Mucosa of descending colon (tissue), 3 donors: Measurements from ENCODE around the gene SNX17. TPM values are rescaled to one million over a fixed set of nuclear protein-coding genes. Genes with fewer than 3 reads are reported as not detected.

Experiments
- ATAC-seq: fragments of 200-7000 bp; cut with Tn5 transposase; one replicate; pipeline ENCODE4 v1.9.1; 2020; ENCODE audit warnings: mild to moderate bottlenecking, moderate library complexity
- DNase-seq, 3 donors: peaks; one replicate each; pipeline ENCODE4 v3.0.0-alpha.2; 2020
- H3K36me3 ChIP-seq: fragments of 200-600 bp; one replicate; pipeline ENCODE4 v1.8.0; 2021; ENCODE audit warnings: low read depth, mild to moderate bottlenecking
- H3K4me1 ChIP-seq: fragments of 200-600 bp; one replicate; pipeline ENCODE4 v1.8.0; 2021; ENCODE audit warnings: low read depth, mild to moderate bottlenecking
- H3K4me3 ChIP-seq: fragments of 200-600 bp; one replicate; pipeline ENCODE4 v1.8.0; 2021; ENCODE audit warnings: mild to moderate bottlenecking
- H3K9me3 ChIP-seq: fragments of 200-600 bp; one replicate; pipeline ENCODE4 v1.8.0; 2021; ENCODE audit warnings: mild to moderate bottlenecking
- intact Hi-C, 2 donors: fragments of 100-400 bp; cut with DNase I in 1 of 2; cut with micrococcal nuclease in 1 of 2; formaldehyde crosslinking; loops; one replicate each; pipeline versions ENCODE4 v1.11.0 to v1.11.1; 2022; cut with DNase I, micrococcal nuclease
- total RNA-seq, 3 donors: library from RNA; stranded (reverse); fragmentation: NEBNext Ultra II Directional in 2 of 3; extraction: Animal tissue kit (Norgen Biotek cat#: 25700) in 2 of 3; gene quantifications; one replicate each; pipeline versions ENCODE4 v1.2.1 to v1.2.4, GENCODE V29; 2021 to 2023
- TF ChIP-seq, protein P1 (sequence below): fragments of 200-600 bp; IDR thresholded peaks from one replicate; pipeline ENCODE4 v1.8.0; 2022; ENCODE audit warnings: antibody characterized with exemption, mild to moderate bottlenecking
- donor health status: DM: no; HTN: no; CAD: no; lungs with moderate emphysema.
- donor health status: DM: no; HTN: no; CAD: no.
- donor health status: DM: no; HTN: yes; CAD: no.

Gene SNX17
- total RNA-seq, 3 donors from 2014 or later: 85.5 to 94.4 (median 91.0) TPM

DNA sequence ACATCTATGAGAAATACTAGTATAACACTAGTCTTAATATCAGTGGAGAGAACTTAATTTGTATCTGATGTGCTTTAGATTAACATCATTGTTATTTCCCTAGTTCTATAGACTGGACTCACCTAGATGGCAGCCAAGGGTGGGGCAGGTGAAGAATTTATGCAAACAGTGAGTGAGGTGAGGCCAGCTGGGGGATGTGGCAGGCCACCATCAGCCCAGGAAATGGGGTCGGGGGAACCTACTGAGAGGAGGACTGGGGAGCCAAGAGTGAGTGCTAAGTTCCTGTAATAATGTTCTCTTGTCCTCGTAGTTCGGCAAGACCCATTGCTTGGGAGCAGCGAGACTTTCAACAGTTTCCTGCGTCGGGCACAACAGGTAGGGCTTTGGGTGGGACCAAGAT lies 2.5 kb downstream of the SNX17 start:
- H3K4me1 ChIP-seq: peaks cover 24% of the 10 kb centered on the region
- TF ChIP-seq, protein P1, sequence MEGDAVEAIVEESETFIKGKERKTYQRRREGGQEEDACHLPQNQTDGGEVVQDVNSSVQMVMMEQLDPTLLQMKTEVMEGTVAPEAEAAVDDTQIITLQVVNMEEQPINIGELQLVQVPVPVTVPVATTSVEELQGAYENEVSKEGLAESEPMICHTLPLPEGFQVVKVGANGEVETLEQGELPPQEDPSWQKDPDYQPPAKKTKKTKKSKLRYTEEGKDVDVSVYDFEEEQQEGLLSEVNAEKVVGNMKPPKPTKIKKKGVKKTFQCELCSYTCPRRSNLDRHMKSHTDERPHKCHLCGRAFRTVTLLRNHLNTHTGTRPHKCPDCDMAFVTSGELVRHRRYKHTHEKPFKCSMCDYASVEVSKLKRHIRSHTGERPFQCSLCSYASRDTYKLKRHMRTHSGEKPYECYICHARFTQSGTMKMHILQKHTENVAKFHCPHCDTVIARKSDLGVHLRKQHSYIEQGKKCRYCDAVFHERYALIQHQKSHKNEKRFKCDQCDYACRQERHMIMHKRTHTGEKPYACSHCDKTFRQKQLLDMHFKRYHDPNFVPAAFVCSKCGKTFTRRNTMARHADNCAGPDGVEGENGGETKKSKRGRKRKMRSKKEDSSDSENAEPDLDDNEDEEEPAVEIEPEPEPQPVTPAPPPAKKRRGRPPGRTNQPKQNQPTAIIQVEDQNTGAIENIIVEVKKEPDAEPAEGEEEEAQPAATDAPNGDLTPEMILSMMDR: no peak
- H3K9me3 ChIP-seq: no peaks in the 10 kb centered on the region
- DNase-seq (no peak), ATAC-seq (no peak)
- H3K4me3 ChIP-seq: no peak overlapping the region
- peaks cover 13% of the 10 kb centered on the region for H3K36me3 ChIP-seq
- intact Hi-C loops: no loop called here

DNA sequence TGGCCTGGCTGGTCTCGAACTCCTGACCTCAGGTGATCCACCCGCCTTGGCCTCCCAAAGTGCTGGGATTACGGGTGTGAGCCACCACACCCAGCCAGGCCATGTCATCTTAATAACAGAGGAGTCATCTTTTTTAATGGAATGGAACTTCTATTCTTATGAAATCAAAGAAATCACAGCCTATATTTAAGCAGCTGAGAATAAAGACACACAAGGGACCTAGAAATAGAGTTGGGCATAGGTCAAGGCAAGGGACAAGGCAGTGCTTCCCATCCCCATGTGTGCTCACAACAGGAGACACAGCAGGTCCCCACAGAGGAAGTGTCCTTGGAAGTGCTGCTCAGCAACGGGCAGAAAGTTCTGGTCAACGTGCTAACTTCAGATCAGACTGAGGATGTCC lies 3.2 kb downstream of the SNX17 start:
- no peak for ATAC-seq
- Histone ChIP-seq H3K4me1 (peaks cover 27% of the 10 kb centered on the region), H3K4me3 (no peak overlapping the region), H3K36me3 (peaks cover 13% of the 10 kb centered on the region), H3K9me3 (no peaks in the 10 kb centered on the region)
- no peak for DNase-seq
- intact Hi-C loops: no loop called here
- TF ChIP-seq, protein P1: no peak

DNA sequence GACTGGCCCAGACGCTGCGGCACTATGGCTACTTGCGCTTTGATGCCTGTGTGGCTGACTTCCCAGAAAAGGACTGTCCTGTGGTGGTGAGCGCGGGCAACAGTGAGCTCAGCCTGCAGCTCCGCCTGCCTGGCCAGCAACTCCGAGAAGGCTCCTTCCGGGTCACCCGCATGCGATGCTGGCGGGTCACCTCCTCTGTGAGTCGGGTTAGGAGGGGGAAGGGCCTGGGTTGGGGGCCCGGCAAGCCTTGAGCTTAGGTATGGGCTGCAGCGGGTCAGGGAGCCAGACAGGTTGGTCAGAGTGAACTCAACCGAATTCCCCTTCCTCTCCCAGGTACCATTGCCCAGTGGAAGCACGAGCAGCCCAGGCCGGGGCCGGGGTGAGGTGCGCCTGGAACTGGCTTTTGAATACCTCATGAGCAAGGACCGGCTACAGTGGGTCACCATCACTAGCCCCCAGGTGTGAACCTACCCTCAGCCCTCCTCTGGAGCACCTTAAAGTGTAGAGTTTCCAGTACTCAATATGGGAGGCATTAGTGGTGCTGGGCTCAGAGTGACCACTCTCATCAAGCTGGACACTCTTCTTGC lies 5.2 kb downstream of the SNX17 start:
- TF ChIP-seq, protein P1: no peak
- Histone ChIP-seq H3K9me3 (no peaks in the 10 kb centered on the region), H3K4me1 (peaks cover 30% of the 10 kb centered on the region), H3K4me3 (no peak overlapping the region), H3K36me3 (peaks cover 10% of the 10 kb centered on the region)
- no peak for DNase-seq
- ATAC-seq: no peak
- intact Hi-C loops: no loop called here

DNA sequence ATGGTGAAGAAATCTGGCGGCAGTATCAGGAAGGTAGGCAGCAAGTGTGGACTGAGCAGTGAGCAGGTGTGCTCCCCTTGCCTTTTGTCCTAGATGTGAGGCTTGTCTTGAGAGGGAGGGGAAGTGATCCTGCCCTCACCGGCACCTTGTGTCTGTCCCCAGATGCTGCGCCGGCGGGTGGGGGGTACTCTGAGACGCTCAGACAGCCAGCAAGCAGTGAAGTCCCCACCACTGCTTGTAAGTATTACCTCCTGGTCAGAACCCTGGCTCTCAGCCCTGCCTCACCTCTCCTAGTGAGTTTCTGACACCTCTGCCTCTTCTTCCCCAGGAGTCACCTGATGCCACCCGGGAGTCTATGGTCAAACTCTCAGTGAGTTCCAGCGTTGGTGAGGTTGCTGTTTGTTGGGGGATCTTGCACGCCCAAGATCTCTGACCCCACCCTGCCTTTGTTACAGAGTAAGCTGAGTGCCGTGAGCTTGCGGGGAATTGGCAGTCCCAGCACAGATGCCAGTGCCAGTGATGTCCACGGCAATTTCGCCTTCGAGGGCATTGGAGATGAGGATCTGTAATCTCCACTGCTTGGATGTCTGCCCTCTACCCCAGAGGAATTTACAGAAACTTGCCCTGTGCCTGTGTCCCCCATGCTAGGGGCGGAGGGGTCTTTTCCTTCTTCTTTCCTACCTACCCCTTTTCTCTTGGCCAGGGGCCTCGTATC lies 5.9 kb downstream of the SNX17 start:
- Histone ChIP-seq H3K4me1 (peaks cover 29% of the 10 kb centered on the region), H3K4me3 (no peak overlapping the region), H3K36me3 (peaks cover 10% of the 10 kb centered on the region), H3K9me3 (no peaks in the 10 kb centered on the region)
- intact Hi-C loops: no loop called here
- no peak for ATAC-seq
- TF ChIP-seq, protein P1: no peak
- no peak for DNase-seq

DNA sequence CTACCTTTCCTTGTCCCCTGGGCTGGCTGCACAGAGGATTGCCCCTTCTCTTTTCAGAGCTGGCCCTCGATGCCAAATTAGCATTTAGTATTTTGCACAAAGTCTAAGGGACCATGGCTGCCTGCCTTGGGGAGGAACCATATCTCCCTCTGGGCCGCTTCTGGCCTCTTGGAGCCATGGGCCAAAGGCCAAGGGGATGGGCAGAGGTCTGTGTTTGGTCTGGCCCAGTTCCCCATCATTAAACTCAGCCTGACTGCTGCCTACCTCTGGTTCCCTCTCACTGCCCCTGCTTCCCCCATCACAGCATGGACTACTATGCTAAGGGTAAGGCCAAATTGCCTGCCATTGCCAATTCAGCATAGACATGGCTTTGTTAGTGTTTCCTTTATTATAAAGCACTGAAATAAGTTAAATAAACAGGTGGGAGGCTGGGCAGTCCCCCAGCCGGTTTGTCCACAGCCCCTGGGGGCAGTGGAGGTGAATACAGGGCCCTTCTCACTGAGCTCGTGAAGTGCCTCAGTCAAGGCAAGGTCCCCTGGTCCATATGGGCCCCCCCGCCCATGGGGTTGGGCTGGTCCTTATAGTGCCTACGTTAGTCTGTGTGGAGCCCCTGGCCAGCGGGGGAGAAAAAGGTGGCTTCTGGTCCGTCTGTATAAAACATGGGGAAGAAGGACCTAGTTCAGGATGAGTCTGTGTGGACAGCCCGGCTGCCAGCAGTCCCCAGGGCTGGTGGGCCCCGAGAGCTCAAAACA lies 6.6 kb downstream of the SNX17 start:
- peaks cover 22% of the 10 kb centered on the region for H3K4me1 ChIP-seq
- ATAC-seq (no peak), DNase-seq (no peak)
- no peaks in the 10 kb centered on the region for H3K9me3 ChIP-seq
- H3K4me3 ChIP-seq: no peak overlapping the region
- peaks cover 10% of the 10 kb centered on the region for H3K36me3 ChIP-seq
- TF ChIP-seq, protein P1: no peak
- intact Hi-C loops: no loop called here
